SKM-1 treated with dmso at 0.1 percent for 144 hours (cell line): ENCODE data around the gene CFAP107.

ENCODE experiments used
- DNase-seq: peaks from one replicate; lab custom pipeline; 2025; ENCODE audit not compliant: unreplicated experiment; lab: John Stamatoyannopoulos, UW

The CFAP107 gene

DNA sequence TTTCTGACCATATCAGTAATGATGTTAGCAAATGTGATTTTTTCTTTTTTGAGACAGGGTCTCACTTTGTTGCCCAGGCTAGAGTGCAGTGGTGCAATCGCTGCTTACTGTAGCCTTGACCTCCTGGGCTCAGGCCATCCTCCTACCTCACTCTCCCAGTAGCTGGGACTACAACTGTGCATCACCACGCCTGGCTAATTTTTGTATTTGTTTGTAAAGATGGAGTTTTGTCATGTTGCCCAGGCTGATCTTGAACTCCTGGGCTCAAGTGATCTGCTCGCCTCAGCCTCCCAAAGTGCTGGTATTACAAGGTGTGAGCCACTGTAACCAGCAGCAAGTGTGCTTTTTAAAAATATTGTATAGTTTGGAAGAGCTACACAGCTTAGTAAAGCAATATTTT lies 4.1 kb upstream of the CFAP107 start:
- DNase-seq: no peak

DNA sequence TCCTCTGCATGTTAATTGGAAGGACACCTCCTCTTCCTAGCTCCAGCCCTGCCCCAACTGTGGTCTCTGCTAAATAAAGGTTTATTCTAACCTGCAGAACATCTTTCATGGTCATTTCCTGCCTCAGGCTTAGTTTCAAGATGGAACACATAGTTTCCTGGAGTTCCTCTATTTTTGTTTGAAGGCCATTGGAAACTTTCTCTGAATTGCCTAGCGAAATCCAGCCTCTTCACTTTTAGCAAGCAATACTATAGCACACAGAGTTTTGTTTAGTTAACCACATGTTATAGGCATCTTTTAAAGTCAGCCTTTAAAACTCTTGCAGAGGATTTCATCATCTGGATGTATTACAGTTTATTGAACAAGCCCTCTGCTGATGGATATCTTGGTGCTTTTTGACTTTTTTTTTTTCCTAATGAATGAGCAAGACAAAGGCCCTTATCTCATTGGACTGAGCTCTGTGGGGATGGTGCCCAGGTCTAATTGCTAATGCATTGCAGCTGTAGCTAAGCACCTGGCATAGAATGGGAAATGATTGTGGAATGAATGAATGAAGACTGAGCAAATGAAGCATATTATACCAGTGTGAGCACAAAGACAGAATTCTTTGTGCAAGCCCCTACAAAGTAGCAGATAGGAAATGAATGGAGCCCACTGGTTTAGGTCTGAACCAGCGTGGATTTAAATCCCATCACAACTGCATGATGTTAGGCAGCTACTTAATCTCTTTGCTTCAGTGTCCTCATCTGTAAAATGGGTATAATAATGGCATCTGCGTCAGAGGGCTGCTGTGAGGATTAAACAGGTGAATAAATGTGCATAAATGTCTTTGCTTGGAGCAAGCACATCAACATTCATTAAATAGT lies 641 bp upstream of the CFAP107 start:
- no peak for DNase-seq

DNA sequence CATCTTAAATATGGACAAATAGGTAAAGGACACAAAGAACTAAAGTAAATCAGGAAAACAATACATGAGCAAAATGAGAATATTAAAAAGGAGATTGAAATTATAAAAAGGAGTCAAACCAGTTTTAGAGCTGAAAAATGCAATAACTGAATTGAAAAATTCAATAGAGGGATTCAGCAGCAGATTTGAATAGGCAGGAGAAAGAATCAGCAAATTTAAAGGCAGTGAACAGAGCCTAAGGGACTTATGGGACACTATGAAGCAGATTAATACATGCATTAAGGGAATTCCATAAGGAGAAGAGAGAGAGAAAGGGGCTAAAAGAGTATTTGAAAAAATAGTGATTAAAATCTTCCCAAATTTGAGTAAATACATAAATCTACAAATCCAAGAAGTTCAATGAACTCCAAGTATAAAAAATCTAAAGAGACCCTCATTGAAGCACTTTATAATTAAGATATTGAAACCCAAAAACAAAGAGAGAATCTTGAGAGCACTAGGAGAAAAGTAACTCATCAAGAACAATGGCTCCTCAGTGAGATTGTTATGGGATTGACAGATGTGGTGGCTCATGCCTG lies 2.9 kb downstream of the CFAP107 start:
- no peak for DNase-seq

DNA sequence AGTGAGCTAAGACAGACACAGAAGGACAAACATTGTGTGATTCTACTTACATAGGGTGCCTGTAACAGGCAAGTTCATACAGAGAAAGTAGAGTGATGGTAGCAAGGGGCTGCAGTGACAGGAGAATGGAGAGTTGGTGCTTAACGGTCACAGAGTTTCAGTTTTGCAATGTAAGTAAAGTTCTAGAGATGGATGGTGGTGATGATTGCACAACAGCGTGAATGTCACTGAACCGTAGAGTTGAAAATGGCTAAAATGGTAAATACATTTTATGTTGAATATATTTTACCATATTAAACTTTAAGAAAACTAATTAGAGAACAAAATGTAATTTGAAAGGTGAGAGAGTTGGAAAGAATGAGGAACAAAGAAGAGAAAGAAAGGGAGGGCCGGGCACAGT lies 8.7 kb downstream of the CFAP107 start:
- no peak for DNase-seq

DNA sequence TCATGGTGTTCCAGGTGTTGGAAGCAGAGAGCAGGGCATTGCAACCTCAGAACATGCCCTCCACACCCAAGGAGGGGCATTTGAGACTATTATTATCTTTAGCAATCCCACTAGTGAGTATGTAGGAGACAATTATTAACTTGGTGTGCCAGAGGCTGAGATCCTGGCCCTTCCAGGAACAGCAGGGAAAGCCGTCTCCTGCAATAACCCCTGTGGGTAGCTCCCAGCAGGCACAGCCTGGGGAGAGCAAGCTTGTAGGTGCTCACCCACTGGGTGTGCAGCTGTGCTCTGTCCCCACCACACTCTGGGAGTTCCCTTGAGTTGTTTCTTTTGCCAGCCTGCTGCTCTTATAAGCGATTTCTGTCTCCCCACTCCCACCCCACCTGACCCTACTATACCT lies 10.3 kb downstream of the CFAP107 start:
- DNase-seq: no peak

DNA sequence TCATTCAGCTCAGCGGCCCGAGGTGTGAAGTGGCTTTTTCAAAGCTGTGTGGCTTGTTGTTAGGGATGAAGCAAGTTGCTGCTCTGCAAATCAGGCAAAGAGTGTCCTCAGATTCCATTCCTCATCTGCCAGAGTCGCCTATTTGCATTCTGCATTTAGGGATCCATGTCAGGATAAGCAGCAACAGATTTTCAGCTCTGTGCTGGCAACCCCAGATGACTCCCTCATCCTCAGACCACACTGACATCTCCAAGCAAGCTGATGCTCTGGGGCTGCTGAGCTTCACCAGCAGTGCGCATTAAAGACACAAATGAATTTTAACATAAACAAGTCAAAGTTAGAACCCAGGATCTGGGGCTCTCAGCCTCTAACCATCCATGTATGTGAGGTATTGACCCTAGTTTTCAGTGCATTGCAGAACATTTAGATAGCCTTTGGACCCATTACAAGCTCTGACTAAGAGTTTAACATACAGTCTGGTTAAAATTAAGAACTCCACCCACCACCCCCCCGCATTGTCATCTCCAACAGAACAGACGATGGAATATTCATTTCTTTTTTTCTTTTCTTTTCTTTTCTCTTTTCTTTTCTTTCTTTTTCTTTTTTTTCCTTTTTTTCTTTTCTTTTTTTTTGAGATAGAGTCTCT lies 10.9 kb downstream of the CFAP107 start:
- no peak for DNase-seq

DNA sequence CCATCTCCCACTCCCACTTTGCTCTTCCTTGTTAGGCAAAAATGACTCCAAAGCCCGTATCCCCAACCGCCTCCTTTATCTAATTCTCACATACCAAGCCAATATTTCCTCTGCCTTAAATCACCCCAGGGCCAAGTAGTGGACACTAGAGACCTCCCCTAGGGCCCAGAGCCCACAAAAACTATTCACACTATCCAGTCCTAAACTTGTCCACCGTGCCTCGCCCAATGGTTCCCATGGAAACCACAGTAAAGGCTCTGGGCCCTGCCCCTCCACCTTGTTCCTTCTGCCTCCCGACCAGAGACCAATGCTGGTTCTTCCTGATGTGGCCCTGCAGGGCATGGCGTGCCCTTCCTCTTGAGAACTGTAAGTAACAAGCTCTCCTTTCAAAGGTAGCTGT lies 11.8 kb downstream of the CFAP107 start:
- no peak for DNase-seq

DNA sequence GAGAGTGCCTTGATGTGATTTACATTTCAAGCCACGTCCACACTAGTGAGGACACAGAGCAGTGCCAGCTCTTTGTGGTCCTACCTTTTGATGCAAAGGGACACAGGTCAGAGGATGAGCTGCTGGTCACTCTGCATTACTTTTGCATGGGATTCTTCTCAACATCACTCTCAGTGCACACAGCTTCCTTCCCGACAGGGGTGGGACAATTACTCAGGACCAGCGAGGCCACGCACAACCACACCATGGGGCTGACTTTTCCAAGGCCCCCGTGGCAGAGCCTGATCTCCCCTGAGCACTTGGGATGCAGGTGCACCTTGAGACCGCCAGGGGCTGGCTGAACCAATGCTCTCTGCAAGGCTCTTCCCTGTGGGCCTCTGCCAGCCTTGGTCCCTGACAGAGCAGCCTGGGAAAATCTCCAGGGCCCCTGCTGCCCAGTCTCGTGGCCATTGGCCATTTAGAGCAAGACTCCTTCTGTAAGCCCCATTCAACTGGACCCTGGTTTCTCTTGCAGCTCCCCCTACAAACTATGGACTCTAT lies 14.3 kb downstream of the CFAP107 start:
- no peak for DNase-seq

DNA sequence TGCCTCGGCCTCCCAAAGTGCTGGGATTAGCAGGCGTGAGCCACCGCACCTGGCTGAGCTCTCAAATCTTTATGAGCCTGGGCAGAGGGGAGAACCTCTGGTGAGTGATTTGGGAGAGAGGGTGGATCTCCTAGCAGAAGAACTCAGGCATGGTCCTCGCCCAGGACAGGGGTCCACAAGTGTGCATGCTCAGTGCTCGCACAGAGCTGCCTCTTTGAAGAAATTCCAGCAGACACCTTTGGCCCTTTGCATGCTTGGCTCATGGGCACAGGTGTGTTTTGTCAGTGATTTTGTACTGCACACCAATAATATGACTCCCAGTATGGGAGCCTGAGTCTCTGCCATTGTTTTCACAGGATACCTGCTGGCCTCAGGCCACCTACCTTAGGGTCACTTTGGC lies 15.8 kb downstream of the CFAP107 start:
- no peak for DNase-seq

DNA sequence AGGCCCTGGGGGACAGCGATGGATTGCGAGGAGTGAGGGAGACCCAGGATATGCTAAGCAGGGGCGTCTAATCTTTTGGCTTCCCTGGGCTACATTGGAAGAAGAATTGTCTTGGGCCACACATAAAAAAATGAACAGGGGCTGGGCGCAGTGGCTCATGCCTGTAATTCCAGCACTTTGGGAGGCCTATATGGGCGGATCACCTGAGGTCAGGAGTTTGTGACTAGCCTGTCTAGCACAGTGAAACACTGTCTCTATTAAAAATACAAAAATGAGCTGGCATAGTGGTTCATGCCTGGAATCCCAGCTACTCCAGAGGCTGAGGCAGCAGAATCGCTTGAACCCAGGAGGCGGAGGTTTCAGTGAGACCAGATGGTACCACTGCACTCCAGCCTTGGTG lies 16.8 kb downstream of the CFAP107 start:
- no peak for DNase-seq

DNA sequence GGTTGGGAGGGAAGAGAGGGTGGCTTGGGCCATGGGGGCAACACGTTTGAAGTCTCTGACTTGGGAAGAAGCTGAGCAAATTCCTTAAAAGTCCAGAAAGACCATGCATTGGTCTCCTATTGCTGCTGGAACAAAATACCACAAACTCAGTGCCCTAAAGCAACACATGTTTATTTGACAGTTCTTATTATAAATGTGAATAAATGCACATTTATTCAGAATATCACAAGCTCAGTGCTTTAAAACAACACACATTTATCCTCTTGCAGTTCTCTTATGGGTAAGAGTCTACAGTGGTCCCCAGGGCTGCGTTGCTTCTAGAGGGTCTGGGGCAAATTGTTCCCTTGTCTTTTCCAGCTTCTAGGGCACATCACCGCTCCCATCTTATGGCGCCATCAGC lies 17.5 kb downstream of the CFAP107 start:
- DNase-seq: no peak

DNA sequence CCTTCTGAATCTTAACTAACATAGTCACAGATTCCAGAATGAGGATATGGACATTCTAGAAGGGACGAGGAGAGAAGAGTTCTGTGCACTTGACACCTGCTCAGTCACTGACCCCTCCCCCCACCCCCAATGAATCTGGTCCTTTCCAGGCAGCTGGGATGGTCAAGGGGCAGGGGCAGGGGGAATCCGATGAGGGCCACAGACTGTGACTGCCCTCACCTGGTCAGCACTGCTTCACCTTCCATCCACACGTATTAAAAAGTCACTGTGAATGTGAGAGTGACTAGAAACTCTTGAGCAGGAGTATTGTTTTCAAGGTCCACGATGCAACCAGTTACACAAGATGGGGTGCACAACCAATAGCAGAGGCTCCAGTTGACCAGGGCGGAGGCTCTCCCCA lies 18.0 kb downstream of the CFAP107 start:
- DNase-seq: no peak

DNA sequence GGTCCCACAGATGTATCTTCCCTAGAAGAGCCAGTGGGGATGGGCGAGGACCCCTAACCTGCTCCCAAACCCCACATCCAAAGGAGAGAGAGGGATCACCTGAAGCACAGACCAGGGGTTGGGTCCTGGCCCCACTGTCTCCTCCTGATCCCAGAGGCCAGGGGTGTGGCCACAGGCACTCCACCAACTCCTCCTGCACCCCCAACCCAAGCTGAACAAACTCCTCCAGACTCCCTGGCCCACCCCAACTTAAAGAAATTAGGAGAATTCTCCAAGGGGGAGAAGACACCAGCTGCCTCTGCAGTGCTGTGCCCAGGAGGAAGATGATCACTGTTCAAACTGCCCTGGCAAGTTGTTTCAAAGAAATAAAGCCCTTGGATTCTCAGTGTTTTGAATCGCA lies 23.0 kb downstream of the CFAP107 start:
- DNase-seq: no peak

DNA sequence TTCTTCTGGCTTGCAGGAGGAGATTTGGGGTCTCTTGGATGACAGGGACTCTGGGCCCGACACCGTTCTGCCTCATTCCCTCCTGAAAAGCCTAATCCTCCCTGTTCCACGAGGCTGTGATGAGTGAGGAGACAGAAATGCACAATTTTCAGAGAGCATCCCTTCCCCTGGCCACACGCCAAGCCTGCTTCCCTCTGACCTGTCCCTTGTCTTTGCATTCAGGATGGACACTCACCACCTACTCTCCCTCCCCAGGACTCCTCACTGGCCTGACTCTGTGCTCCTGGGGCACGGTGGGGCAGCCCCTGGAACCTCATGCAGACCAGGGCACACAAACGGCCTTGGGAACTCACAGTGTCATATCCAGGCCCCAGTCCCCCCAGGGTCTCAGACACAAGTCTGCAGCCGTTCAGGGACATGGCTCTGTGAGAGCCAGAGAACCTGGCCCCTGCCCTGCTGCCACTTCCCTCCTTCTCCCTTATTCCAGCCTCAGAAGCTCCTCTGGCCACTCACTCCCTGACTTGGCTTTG lies 24.0 kb downstream of the CFAP107 start:
- no peak for DNase-seq

DNA sequence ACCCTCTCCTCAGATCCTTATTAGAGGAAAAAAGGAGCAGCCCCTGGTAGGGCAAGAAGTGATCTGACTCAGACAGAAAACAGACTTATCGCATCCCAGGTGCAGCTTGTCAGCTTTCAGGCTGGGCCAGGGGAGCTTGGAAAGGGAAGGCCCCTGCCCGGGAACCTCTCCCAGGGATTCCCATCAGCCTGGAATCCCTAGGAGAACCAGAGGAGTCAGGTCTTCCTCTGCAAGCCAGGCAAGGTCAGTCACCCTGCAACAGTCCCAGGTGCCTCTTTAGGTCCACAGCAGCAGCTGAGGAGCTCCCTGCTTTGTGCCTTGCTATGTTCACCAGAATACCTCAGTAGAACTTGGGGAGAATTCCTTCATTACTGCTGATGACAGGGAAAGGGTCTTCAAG lies 24.6 kb downstream of the CFAP107 start:
- no peak for DNase-seq

DNA sequence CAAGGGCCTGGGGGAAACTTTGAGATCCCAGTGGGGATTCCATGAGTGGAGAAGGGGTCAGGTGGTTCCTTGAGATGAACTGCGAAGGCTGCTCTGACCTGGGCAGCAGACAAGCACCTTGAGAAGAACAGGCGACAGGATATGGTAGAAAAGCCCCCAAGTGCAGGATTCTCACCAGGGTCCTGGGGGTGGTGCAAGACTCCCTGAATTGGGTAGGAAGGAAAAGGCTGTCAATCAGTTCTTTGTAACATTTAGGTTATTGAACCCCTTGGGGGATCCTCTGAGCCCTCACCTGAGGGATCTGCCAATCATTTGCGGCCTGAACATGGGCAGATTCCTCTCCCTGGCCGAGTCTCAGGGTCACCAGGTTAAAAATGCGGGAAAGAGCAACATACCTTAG lies 25.2 kb downstream of the CFAP107 start:
- DNase-seq: no peak

DNA sequence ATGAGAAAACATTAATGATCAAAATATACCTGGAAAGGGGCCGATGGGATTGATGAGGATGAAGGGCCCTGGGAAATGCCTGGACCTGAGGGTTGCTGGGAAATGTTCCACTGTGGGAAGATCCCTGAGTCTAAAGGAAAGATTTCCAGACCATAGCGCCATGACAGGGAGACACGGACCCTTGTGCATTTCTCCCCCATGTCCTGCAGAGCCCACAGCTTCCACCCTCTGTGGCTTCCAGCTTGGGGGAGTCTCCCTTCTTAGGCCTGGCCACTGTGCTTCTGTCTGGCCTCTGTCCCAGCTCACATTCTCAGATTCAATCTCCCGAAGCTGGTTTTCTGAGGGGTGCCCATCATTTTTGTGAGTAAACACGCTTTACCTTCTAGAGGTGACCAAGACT lies 26.5 kb downstream of the CFAP107 start:
- DNase-seq: no peak

DNA sequence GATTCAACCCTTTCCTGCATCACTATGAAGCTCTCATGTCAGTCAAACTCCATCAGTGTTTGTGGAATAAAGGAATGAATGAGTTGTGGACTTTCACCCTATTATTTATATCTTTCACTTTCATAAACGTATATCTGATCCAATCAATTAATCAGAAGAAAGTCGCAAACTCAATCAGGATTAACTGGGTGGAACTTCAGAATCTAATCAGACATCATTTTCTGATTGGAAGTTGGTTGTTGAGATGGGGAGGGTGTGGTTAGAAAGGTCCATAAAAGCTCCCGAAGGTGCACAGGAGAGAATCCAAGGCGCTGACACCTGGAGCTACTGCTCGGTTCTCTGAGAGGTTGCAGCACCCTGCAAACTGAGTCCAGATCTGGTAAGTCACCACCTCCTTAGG lies 27.4 kb downstream of the CFAP107 start, which contains the start of gene PRAMEF12:
PRAMEF12 (plus strand) TSS at position 301 of the 400 bp plus-strand sequence. CDS start 1,130 bp downstream, outside the sequence.
- DNase-seq: no peak

DNA sequence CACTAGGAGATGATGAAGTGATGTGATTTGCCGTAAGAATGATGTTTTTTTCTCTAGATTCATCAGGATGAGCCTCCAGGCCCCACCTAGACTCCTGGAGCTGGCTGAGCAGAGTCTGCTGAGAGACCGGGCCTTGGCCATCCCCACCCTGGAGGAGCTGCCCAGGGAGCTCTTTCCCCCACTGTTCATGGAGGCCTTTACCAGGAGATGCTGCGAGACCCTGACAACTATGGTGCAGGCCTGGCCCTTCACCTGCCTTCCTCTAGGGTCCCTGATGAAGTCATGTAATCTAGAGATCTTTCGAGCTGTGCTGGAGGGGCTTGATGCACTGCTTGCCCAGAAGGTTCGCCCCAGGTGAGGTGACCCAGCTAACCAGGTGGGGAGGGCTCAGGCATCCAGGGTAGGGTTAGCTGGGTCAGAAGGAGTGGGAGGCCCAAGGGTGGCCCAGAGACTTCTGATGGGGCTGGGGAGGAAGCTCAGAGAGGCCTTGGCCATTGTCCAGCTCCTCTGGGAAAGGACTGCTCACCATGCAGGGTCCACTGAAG lies 28.9 kb downstream of the CFAP107 start:
- DNase-seq: no peak

DNA sequence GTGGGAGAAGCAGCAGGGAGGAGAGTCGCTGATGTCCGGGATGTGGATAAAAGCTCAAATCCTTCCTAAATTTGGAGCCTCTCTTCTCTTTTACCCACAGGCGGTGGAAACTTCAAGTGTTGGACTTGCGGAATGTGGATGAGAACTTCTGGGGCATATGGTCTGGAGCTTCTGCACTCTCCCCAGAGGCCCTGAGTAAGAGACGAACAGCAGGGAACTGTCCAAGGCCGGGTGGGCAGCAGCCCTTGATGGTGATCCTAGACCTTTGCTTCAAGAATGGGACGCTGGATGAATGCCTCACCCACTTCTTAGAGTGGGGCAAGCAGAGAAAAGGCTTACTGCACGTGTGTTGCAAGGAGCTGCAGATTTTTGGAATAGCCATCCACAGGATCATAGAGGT lies 29.4 kb downstream of the CFAP107 start:
- no peak for DNase-seq

DNA sequence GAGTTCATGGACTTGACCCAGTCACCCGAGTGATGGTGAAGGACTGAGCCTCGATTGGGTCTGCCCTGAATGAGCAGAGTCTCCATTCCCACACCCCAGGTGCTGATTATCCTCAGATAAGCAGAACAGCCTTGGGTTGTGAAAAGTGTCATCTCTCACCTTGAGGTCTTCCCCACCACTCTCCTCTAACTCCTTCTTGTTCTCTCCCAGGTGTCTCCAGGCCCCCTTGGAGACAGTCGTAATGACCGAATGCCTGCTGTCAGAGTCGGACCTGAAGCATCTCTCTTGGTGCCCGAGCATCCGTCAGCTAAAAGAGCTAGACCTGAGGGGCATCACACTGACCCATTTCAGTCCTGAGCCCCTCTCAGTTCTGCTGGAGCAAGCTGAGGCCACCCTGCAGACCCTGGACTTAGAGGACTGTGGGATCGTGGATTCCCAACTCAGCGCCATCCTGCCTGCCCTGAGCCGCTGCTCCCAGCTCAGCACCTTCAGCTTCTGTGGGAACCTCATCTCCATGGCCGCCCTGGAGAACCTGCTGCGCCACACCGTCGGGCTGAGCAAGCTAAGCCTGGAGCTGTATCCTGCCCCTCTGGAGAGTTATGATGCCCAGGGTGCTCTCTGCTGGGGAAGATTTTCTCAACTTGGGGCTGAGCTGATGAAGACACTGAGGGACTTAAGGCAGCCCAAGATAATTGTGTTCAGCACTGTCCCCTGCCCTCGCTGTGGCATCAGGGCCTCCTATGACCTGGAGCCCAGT lies 31.0 kb downstream of the CFAP107 start:
- no peak for DNase-seq
